GM21529 (cell line): ENCODE measurements around the gene KHDC1L.
"Not testable (repeated sequence)": the region's sequence is repeated elsewhere in the genome, so short reads cannot be mapped to it uniquely, and the experiment has no call there.

Experiments
- ATAC-seq: cut with Tn5 transposase; IDR thresholded peaks from one replicate; pipeline ENCODE4 v1.9.1; 2021; ENCODE audit not compliant: unreplicated experiment

The KHDC1L gene

GRCh38 chr6:73225396-73225795 is at the start of gene KHDC1L:
KHDC1L (minus strand) TSS chr6:73225496; CDS start chr6:73225408, 88 bp downstream.
- ATAC-seq = no peak

GRCh38 chr6:73269296-73269695 is 44.0 kb upstream of the KHDC1L start:
- not testable (repeated sequence) for ATAC-seq

- not testable (repeated sequence) for ATAC-seq
Observed at GRCh38 chr6:73268896-73269295, 43.6 kb upstream of the KHDC1L start.

- ATAC-seq = no peak
Observed at GRCh38 chr6:73264446-73264845, 39.1 kb upstream of the KHDC1L start.

GRCh38 chr6:73263570-73263909 is 38.2 kb upstream of the KHDC1L start:
- ATAC-seq = peak; percentile 14

- peak; percentile 92 for ATAC-seq
Observed at GRCh38 chr6:73262671-73263569, 37.6 kb upstream of the KHDC1L start, which contains the start of gene KHDC1. KHDC1 (minus strand) TSS chr6:73263196; CDS start chr6:73242517, 20,679 bp downstream.

- ATAC-seq = no peak
Observed at GRCh38 chr6:73258721-73259120, 33.4 kb upstream of the KHDC1L start.

GRCh38 chr6:73254323-73254722 is 29.0 kb upstream of the KHDC1L start:
- not testable (repeated sequence) for ATAC-seq

- no peak for ATAC-seq
Observed at GRCh38 chr6:73252703-73253102, 27.4 kb upstream of the KHDC1L start.

- ATAC-seq = no peak
Observed at GRCh38 chr6:73250016-73250415, 24.7 kb upstream of the KHDC1L start.

GRCh38 chr6:73248192-73248903 is 23.1 kb upstream of the KHDC1L start:
- no peak for ATAC-seq

- no peak for ATAC-seq
Observed at GRCh38 chr6:73242001-73242400, 16.7 kb upstream of the KHDC1L start.

- no peak for ATAC-seq
Observed at GRCh38 chr6:73240730-73241129, 15.4 kb upstream of the KHDC1L start.

GRCh38 chr6:73236144-73236750 is 11.0 kb upstream of the KHDC1L start:
- no peak for ATAC-seq

- no peak for ATAC-seq
Observed at GRCh38 chr6:73234733-73235132, 9.4 kb upstream of the KHDC1L start.

- not testable (repeated sequence) for ATAC-seq
Observed at GRCh38 chr6:73233971-73234370, 8.7 kb upstream of the KHDC1L start.

GRCh38 chr6:73233048-73233447 is 7.8 kb upstream of the KHDC1L start:
- ATAC-seq = no peak

GRCh38 chr6:73231986-73232391 is 6.7 kb upstream of the KHDC1L start:
- ATAC-seq = no peak

GRCh38 chr6:73227606-73228255 is 2.4 kb upstream of the KHDC1L start:
- ATAC-seq = no peak

- ATAC-seq = no peak
Observed at GRCh38 chr6:73216859-73217258, 8.4 kb downstream of the KHDC1L start.

- no peak for ATAC-seq
Observed at GRCh38 chr6:73209117-73209516, 16.2 kb downstream of the KHDC1L start.
